ENCODE data around the gene CALHM1.

Gene CALHM1

GRCh38 chr10:103447187-103447586, 11.5 kb downstream of the CALHM1 start:
- H3K9me3 ChIP-seq (ENCODE audit: control insufficient read depth, low read length) = no peaks in the 10 kb centered on the region
- H3K27ac ChIP-seq (ENCODE audit: insufficient read depth, low read depth, low read length, poor library complexity, severe bottlenecking) = no peak overlapping the region
- H3K4me1 ChIP-seq (ENCODE audit: control insufficient read depth, insufficient read depth, low read length) = no peaks in the 10 kb centered on the region
- 95 to 98% methylated on average over 23 of the region's 23 CpGs for WGBS, 2 experiments
- no peaks in the 10 kb centered on the region for H3K27me3 ChIP-seq (ENCODE audit: control insufficient read depth, insufficient read depth, low read length, poor library complexity, severe bottlenecking)
- H3K4me3 ChIP-seq (ENCODE audit: insufficient read depth, low read depth, low read length) = no peak overlapping the region
- peaks cover 24% of the 10 kb centered on the region for H3K36me3 ChIP-seq (ENCODE audit: control insufficient read depth, insufficient read depth, low read length)

DNA sequence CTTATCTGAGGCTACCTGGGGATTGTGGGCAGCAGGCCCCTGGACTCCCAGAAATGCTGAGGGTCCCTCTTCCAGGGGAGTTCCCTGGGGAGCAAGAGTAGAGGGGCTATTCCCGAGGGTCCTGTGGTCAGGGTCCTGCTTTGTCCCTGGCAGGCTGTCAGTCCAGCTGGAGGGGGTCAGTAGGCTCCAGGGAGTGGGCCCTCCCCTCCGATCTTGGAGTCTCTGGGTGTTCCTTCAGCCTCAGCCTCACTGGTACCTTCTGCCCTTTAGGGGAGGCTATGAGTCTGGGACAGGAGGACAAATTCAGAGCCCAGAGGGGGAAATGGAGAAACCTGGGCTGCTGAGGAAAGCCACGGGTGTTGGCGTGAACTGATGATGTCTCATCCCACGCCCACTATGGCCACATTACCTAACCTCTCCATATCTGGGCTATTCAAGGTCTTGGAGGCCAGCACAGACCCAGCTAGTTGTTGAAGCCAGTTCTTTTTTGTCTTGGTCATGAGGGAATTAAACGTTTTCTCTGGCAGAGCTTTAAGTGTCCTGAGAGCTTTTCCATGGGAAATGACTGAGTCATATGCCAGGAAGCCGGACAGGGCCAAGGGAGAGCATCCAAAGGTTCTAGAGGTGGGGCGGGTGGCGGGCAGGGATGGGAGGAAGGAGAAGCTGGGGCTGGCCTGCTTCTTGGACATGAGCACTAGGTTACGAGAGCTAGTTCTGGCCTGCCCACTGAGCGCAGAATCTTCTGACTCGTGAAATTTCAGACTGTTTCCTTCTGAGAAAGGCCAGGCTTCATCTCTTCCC, 12.7 kb downstream of the CALHM1 start:
- H3K4me1 ChIP-seq (ENCODE audit: control insufficient read depth, insufficient read depth, low read length) = no peaks in the 10 kb centered on the region
- H3K4me3 ChIP-seq (ENCODE audit: insufficient read depth, low read depth, low read length) = no peak overlapping the region
- peaks cover 28% of the 10 kb centered on the region for H3K36me3 ChIP-seq (ENCODE audit: control insufficient read depth, insufficient read depth, low read length)
- H3K27me3 ChIP-seq (ENCODE audit: control insufficient read depth, insufficient read depth, low read length, poor library complexity, severe bottlenecking) = no peaks in the 10 kb centered on the region
- H3K27ac ChIP-seq (ENCODE audit: insufficient read depth, low read depth, low read length, poor library complexity, severe bottlenecking) = no peak overlapping the region
- no peaks in the 10 kb centered on the region for H3K9me3 ChIP-seq (ENCODE audit: control insufficient read depth, low read length)
- WGBS, 2 experiments = 92% methylated on average over 12 of the region's 12 CpGs

DNA sequence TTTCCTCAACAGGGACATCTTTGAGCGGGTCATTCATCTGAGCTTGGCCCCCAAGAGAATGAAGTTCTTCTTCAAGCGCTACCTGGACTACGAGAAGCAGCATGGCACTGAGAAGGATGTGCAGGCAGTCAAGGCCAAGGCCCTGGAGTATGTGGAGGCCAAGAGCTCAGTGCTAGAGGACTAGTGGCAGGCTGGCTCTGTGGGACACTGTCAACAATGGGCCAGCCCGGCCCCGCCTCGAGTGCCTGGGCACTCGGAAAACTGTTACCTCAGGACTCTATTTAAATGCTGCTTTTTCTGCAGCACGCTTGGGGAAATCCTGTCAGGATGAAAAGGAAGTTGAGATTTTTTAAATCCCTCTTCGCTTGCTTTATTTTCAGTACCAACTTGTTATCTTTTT, 13.3 kb downstream of the CALHM1 start:
- H3K27ac ChIP-seq (ENCODE audit: insufficient read depth, low read depth, low read length, poor library complexity, severe bottlenecking) = no peak overlapping the region
- H3K4me3 ChIP-seq (ENCODE audit: insufficient read depth, low read depth, low read length) = no peak overlapping the region
- no peaks in the 10 kb centered on the region for H3K27me3 ChIP-seq (ENCODE audit: control insufficient read depth, insufficient read depth, low read length, poor library complexity, severe bottlenecking)
- H3K9me3 ChIP-seq (ENCODE audit: control insufficient read depth, low read length) = no peaks in the 10 kb centered on the region
- no peaks in the 10 kb centered on the region for H3K4me1 ChIP-seq (ENCODE audit: control insufficient read depth, insufficient read depth, low read length)
- 96% methylated on average over 9 of the region's 9 CpGs for WGBS, 2 experiments
- peaks cover 30% of the 10 kb centered on the region for H3K36me3 ChIP-seq (ENCODE audit: control insufficient read depth, insufficient read depth, low read length)

- no peaks in the 10 kb centered on the region for H3K27me3 ChIP-seq (ENCODE audit: control insufficient read depth, insufficient read depth, low read length, poor library complexity, severe bottlenecking)
- H3K36me3 ChIP-seq (ENCODE audit: control insufficient read depth, insufficient read depth, low read length) = peaks cover 32% of the 10 kb centered on the region
- no peak overlapping the region for H3K27ac ChIP-seq (ENCODE audit: insufficient read depth, low read depth, low read length, poor library complexity, severe bottlenecking)
- no peak overlapping the region for H3K4me3 ChIP-seq (ENCODE audit: insufficient read depth, low read depth, low read length)
- H3K4me1 ChIP-seq (ENCODE audit: control insufficient read depth, insufficient read depth, low read length) = no peaks in the 10 kb centered on the region
- H3K9me3 ChIP-seq (ENCODE audit: control insufficient read depth, low read length) = no peaks in the 10 kb centered on the region
- 95 to 97% methylated on average over 10 of the region's 10 CpGs for WGBS, 2 experiments
Observed at GRCh38 chr10:103444478-103444877, 14.2 kb downstream of the CALHM1 start.

DNA sequence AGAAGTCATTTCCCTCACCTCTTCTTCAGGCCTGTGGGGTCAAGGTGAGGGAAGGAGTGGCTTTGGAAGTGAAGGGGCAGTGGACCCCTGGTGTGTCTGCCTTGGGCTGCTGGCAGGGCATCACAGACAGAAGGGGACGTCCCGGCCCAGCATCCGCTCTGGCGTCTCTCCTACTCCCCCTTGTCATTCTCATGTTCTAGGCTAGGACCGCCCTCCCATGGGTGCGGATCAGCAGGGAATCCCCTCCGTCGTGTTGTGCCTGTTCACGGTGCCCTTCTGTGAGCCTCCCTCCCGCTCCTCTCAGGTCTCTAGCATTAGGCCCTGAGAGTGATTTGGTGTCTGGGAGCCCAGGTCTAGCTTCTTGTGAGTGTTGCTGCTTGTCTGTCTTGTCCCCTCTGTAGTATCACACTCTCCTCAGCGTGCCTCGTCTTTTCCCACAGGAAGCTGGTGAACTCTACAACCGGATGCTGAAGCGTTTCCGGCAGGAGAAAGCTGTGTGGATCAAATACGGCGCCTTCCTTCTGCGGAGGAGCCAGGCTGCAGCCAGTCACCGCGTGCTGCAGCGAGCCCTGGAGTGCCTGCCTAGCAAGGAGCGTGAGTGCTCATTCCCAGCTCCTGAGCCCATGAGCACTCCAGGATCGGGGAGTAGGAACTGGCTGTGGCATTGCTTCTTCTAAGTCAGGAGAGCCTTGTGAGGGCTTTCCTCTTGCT, 15.1 kb downstream of the CALHM1 start:
- no peaks in the 10 kb centered on the region for H3K27me3 ChIP-seq (ENCODE audit: control insufficient read depth, insufficient read depth, low read length, poor library complexity, severe bottlenecking)
- no peak overlapping the region for H3K27ac ChIP-seq (ENCODE audit: insufficient read depth, low read depth, low read length, poor library complexity, severe bottlenecking)
- H3K9me3 ChIP-seq (ENCODE audit: control insufficient read depth, low read length) = no peaks in the 10 kb centered on the region
- no peaks in the 10 kb centered on the region for H3K4me1 ChIP-seq (ENCODE audit: control insufficient read depth, insufficient read depth, low read length)
- H3K36me3 ChIP-seq (ENCODE audit: control insufficient read depth, insufficient read depth, low read length) = peaks cover 35% of the 10 kb centered on the region
- no peak overlapping the region for H3K4me3 ChIP-seq (ENCODE audit: insufficient read depth, low read depth, low read length)
- WGBS, 2 experiments = 94 to 96% methylated on average over 23 of the region's 23 CpGs

GRCh38 chr10:103442031-103442461, 16.7 kb downstream of the CALHM1 start:
- no peak overlapping the region for H3K4me3 ChIP-seq (ENCODE audit: insufficient read depth, low read depth, low read length)
- 95 to 96% methylated on average over 13 of the region's 13 CpGs for WGBS, 2 experiments
- no peaks in the 10 kb centered on the region for H3K4me1 ChIP-seq (ENCODE audit: control insufficient read depth, insufficient read depth, low read length)
- H3K36me3 ChIP-seq (ENCODE audit: control insufficient read depth, insufficient read depth, low read length) = peaks cover 43% of the 10 kb centered on the region
- no peaks in the 10 kb centered on the region for H3K27me3 ChIP-seq (ENCODE audit: control insufficient read depth, insufficient read depth, low read length, poor library complexity, severe bottlenecking)
- no peaks in the 10 kb centered on the region for H3K9me3 ChIP-seq (ENCODE audit: control insufficient read depth, low read length)
- H3K27ac ChIP-seq (ENCODE audit: insufficient read depth, low read depth, low read length, poor library complexity, severe bottlenecking) = no peak overlapping the region

DNA sequence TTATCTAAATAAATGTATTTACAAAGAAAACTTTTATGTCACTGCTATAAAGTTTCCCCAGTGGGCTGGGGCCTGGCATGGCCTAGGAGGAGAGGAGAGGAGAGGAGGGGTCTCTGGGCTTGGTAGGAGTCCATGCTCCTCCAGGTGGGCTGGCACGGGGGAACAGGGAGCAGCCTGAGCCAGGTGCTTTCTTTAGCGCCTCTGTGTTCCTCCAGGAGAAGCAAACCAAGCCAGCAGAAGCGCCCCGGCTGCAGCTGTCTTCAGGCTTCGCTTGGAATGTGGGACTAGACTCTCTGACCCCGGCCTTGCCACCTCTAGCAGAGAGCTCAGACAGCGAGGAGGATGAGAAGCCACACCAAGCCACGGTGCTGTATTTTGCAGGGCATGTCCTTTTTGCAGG, 17.1 kb downstream of the CALHM1 start:
- Histone ChIP-seq H3K27me3 (ENCODE audit: control insufficient read depth, insufficient read depth, low read length, poor library complexity, severe bottlenecking) (no peaks in the 10 kb centered on the region), H3K36me3 (ENCODE audit: control insufficient read depth, insufficient read depth, low read length) (peaks cover 43% of the 10 kb centered on the region), H3K9me3 (ENCODE audit: control insufficient read depth, low read length) (no peaks in the 10 kb centered on the region), H3K27ac (ENCODE audit: insufficient read depth, low read depth, low read length, poor library complexity, severe bottlenecking) (no peak overlapping the region), H3K4me3 (ENCODE audit: insufficient read depth, low read depth, low read length) (no peak overlapping the region), H3K4me1 (ENCODE audit: control insufficient read depth, insufficient read depth, low read length) (no peaks in the 10 kb centered on the region)
- WGBS, 2 experiments = 94 to 96% methylated on average over 8 of the region's 8 CpGs

- H3K36me3 ChIP-seq (ENCODE audit: control insufficient read depth, insufficient read depth, low read length) = peaks cover 47% of the 10 kb centered on the region
- no peaks in the 10 kb centered on the region for H3K27me3 ChIP-seq (ENCODE audit: control insufficient read depth, insufficient read depth, low read length, poor library complexity, severe bottlenecking)
- H3K4me3 ChIP-seq (ENCODE audit: insufficient read depth, low read depth, low read length) = no peak overlapping the region
- H3K9me3 ChIP-seq (ENCODE audit: control insufficient read depth, low read length) = no peaks in the 10 kb centered on the region
- 96 to 97% methylated on average over 8 of the region's 8 CpGs for WGBS, 2 experiments
- no peaks in the 10 kb centered on the region for H3K4me1 ChIP-seq (ENCODE audit: control insufficient read depth, insufficient read depth, low read length)
- no peak overlapping the region for H3K27ac ChIP-seq (ENCODE audit: insufficient read depth, low read depth, low read length, poor library complexity, severe bottlenecking)
Observed at GRCh38 chr10:103441206-103441605, 17.5 kb downstream of the CALHM1 start.

- Histone ChIP-seq H3K4me3 (ENCODE audit: insufficient read depth, low read depth, low read length) (no peak overlapping the region), H3K9me3 (ENCODE audit: control insufficient read depth, low read length) (no peaks in the 10 kb centered on the region), H3K4me1 (ENCODE audit: control insufficient read depth, insufficient read depth, low read length) (no peaks in the 10 kb centered on the region), H3K27me3 (ENCODE audit: control insufficient read depth, insufficient read depth, low read length, poor library complexity, severe bottlenecking) (no peaks in the 10 kb centered on the region), H3K36me3 (ENCODE audit: control insufficient read depth, insufficient read depth, low read length) (peaks cover 44% of the 10 kb centered on the region), H3K27ac (ENCODE audit: insufficient read depth, low read depth, low read length, poor library complexity, severe bottlenecking) (no peak overlapping the region)
- 95 to 96% methylated on average over 14 of the region's 14 CpGs for WGBS, 2 experiments
Observed at GRCh38 chr10:103440416-103440815, 18.3 kb downstream of the CALHM1 start.

GRCh38 chr10:103439776-103440175, 18.9 kb downstream of the CALHM1 start:
- H3K9me3 ChIP-seq (ENCODE audit: control insufficient read depth, low read length) = no peaks in the 10 kb centered on the region
- 84 to 88% methylated on average over 4 of the region's 4 CpGs for WGBS, 2 experiments
- no peak overlapping the region for H3K4me3 ChIP-seq (ENCODE audit: insufficient read depth, low read depth, low read length)
- no peaks in the 10 kb centered on the region for H3K4me1 ChIP-seq (ENCODE audit: control insufficient read depth, insufficient read depth, low read length)
- peaks cover 39% of the 10 kb centered on the region for H3K36me3 ChIP-seq (ENCODE audit: control insufficient read depth, insufficient read depth, low read length)
- H3K27me3 ChIP-seq (ENCODE audit: control insufficient read depth, insufficient read depth, low read length, poor library complexity, severe bottlenecking) = no peaks in the 10 kb centered on the region
- H3K27ac ChIP-seq (ENCODE audit: insufficient read depth, low read depth, low read length, poor library complexity, severe bottlenecking) = no peak overlapping the region
